Forelimb muscle (tissue), 1 donor: ENCODE data around the gene PCED1A. TPM values are rescaled to one million over a fixed set of nuclear protein-coding genes. Genes with fewer than 3 reads are reported as not detected.

Source experiments
- DNase-seq: peaks from one replicate; pipeline ENCODE4 v3.0.0-alpha.2; 2013; ENCODE audit warnings: low read depth
- polyA plus RNA-seq: library from polyadenylated mRNA; unstranded; fragments of 120-200 nt; gene quantifications from one replicate; pipeline ENCODE4 v1.2.1, GENCODE V29; 2013; ENCODE audit not compliant: insufficient read length

The PCED1A gene
- 26.2 TPM for polyA plus RNA-seq

GRCh38 chr20:2840138-2840966 is at the start of gene PCED1A, which contains the start of gene VPS16:
PCED1A (minus strand) TSS chr20:2840655; CDS start chr20:2839912, 743 bp downstream.
VPS16 (plus strand) TSS chr20:2840745; CDS start chr20:2840775, 30 bp downstream.
- DNase-seq: peak; percentile 68

GRCh38 chr20:2889797-2890196 is 49.3 kb upstream of the PCED1A start:
- no peak for DNase-seq

- no peak for DNase-seq
Measured at GRCh38 chr20:2889209-2889608, 48.8 kb upstream of the PCED1A start.

GRCh38 chr20:2888224-2888955 is 47.9 kb upstream of the PCED1A start:
- DNase-seq: no peak

GRCh38 chr20:2887715-2888114 is 47.3 kb upstream of the PCED1A start:
- DNase-seq: no peak

- no peak for DNase-seq
Measured at GRCh38 chr20:2883726-2884637, 43.5 kb upstream of the PCED1A start.

GRCh38 chr20:2880650-2881049 is 40.2 kb upstream of the PCED1A start:
- DNase-seq: no peak

GRCh38 chr20:2879146-2879545 is 38.7 kb upstream of the PCED1A start:
- DNase-seq: no peak

- DNase-seq: no peak
Measured at GRCh38 chr20:2878515-2878914, 38.1 kb upstream of the PCED1A start.

GRCh38 chr20:2875690-2876203 is 35.3 kb upstream of the PCED1A start:
- DNase-seq: no peak

GRCh38 chr20:2874456-2874855 is 34.0 kb upstream of the PCED1A start:
- DNase-seq: no peak

- no peak for DNase-seq
Measured at GRCh38 chr20:2873747-2874041, 33.2 kb upstream of the PCED1A start.

- peak; percentile 80 for DNase-seq
Measured at GRCh38 chr20:2873010-2873746, 32.7 kb upstream of the PCED1A start, which contains the start of gene PTPRA. PTPRA (plus strand) TSS chr20:2873481; CDS start chr20:2964278, 90,797 bp downstream.

GRCh38 chr20:2872459-2873009 is 32.1 kb upstream of the PCED1A start:
- no peak for DNase-seq

GRCh38 chr20:2871661-2872458 is 31.4 kb upstream of the PCED1A start:
- DNase-seq: no peak

GRCh38 chr20:2871111-2871465 is 30.6 kb upstream of the PCED1A start:
- DNase-seq: no peak

GRCh38 chr20:2869381-2869780 is 28.9 kb upstream of the PCED1A start:
- DNase-seq: no peak

- DNase-seq: no peak
Measured at GRCh38 chr20:2867081-2867864, 26.8 kb upstream of the PCED1A start.

- no peak for DNase-seq
Measured at GRCh38 chr20:2866236-2866635, 25.8 kb upstream of the PCED1A start.
